ENCODE measurements around the gene TRAPPC10. TPM values are rescaled to one million over a fixed set of nuclear protein-coding genes. Genes with fewer than 3 reads are reported as not detected.
"Not testable (repeated sequence)": the region's sequence is repeated elsewhere in the genome, so short reads cannot be mapped to it uniquely, and the experiment has no call there.

Gene TRAPPC10
- total RNA-seq, 1 donor from 2014 or later = 95.3 TPM

- Mint-ChIP-seq H3K27ac (peak overlapping the region; percentile 98), H3K27me3 (ENCODE audit: insufficient read depth) (no peaks in the 10 kb centered on the region), H3K36me3 (ENCODE audit: low read depth) (peaks cover 84% of the 10 kb centered on the region), H3K9me3 (no peaks in the 10 kb centered on the region), H3K4me1 (ENCODE audit: low read depth) (peaks cover 95% of the 10 kb centered on the region), H3K4me3 (peak overlapping the region; percentile 86)
- intact Hi-C loops (cut with micrococcal nuclease) = loop anchor here (2.0 kb wide), 1 partner anchor 61 kb away; no protein-coding TSS in a partner anchor
- no peak for DNase-seq (ENCODE audit: low spot score)
Observed at GRCh38 chr21:44085491-44086321, 73.6 kb downstream of the TRAPPC10 start.

GRCh38 chr21:44086636-44087425 is 74.7 kb downstream of the TRAPPC10 start:
- H3K4me3 Mint-ChIP-seq = peak overlapping the region; percentile 86
- no peak for DNase-seq (ENCODE audit: low spot score)
- H3K36me3 Mint-ChIP-seq (ENCODE audit: low read depth) = peaks cover 75% of the 10 kb centered on the region
- H3K27ac Mint-ChIP-seq = peak overlapping the region; percentile 98
- intact Hi-C loops (cut with micrococcal nuclease) = no loop called here
- H3K9me3 Mint-ChIP-seq = no peaks in the 10 kb centered on the region
- H3K4me1 Mint-ChIP-seq (ENCODE audit: low read depth) = peaks cover 85% of the 10 kb centered on the region
- no peaks in the 10 kb centered on the region for H3K27me3 Mint-ChIP-seq (ENCODE audit: insufficient read depth)

GRCh38 chr21:44087426-44088400 is 75.6 kb downstream of the TRAPPC10 start:
- Mint-ChIP-seq H3K4me1 (ENCODE audit: low read depth) (peaks cover 76% of the 10 kb centered on the region), H3K36me3 (ENCODE audit: low read depth) (peaks cover 73% of the 10 kb centered on the region), H3K4me3 (peak overlapping the region; percentile 46), H3K27me3 (ENCODE audit: insufficient read depth) (no peaks in the 10 kb centered on the region), H3K27ac (peak overlapping the region; percentile 77), H3K9me3 (no peaks in the 10 kb centered on the region)
- intact Hi-C loops (cut with micrococcal nuclease) = no loop called here
- no peak for DNase-seq (ENCODE audit: low spot score)

GRCh38 chr21:44088401-44088780 is 76.3 kb downstream of the TRAPPC10 start:
- peaks cover 66% of the 10 kb centered on the region for H3K36me3 Mint-ChIP-seq (ENCODE audit: low read depth)
- H3K9me3 Mint-ChIP-seq = no peaks in the 10 kb centered on the region
- intact Hi-C loops (cut with micrococcal nuclease) = no loop called here
- H3K4me3 Mint-ChIP-seq = peak overlapping the region; percentile 33
- H3K4me1 Mint-ChIP-seq (ENCODE audit: low read depth) = peaks cover 69% of the 10 kb centered on the region
- H3K27me3 Mint-ChIP-seq (ENCODE audit: insufficient read depth) = no peaks in the 10 kb centered on the region
- peak overlapping the region; percentile 87 for H3K27ac Mint-ChIP-seq
- DNase-seq (ENCODE audit: low spot score) = no peak

- Mint-ChIP-seq H3K36me3 (ENCODE audit: low read depth) (peaks cover 70% of the 10 kb centered on the region), H3K4me1 (ENCODE audit: low read depth) (peaks cover 66% of the 10 kb centered on the region), H3K4me3 (peak overlapping the region; percentile 61), H3K27me3 (ENCODE audit: insufficient read depth) (no peaks in the 10 kb centered on the region), H3K9me3 (no peaks in the 10 kb centered on the region), H3K27ac (peak overlapping the region; percentile 87)
- intact Hi-C loops (cut with micrococcal nuclease) = no loop called here
- DNase-seq (ENCODE audit: low spot score) = peak; percentile 39
Observed at GRCh38 chr21:44089001-44089911, 77.1 kb downstream of the TRAPPC10 start.

- no peaks in the 10 kb centered on the region for H3K9me3 Mint-ChIP-seq
- H3K4me1 Mint-ChIP-seq (ENCODE audit: low read depth) = peaks cover 55% of the 10 kb centered on the region
- H3K36me3 Mint-ChIP-seq (ENCODE audit: low read depth) = peaks cover 64% of the 10 kb centered on the region
- peak overlapping the region; percentile 87 for H3K27ac Mint-ChIP-seq
- H3K4me3 Mint-ChIP-seq = peak overlapping the region; percentile 66
- intact Hi-C loops (cut with micrococcal nuclease) = no loop called here
- no peaks in the 10 kb centered on the region for H3K27me3 Mint-ChIP-seq (ENCODE audit: insufficient read depth)
- no peak for DNase-seq (ENCODE audit: low spot score)
Observed at GRCh38 chr21:44090325-44090724, 78.2 kb downstream of the TRAPPC10 start.

- no peak overlapping the region for H3K27ac Mint-ChIP-seq
- H3K4me3 Mint-ChIP-seq = no peak overlapping the region
- DNase-seq (ENCODE audit: low spot score) = no peak
- peaks cover 38% of the 10 kb centered on the region for H3K4me1 Mint-ChIP-seq (ENCODE audit: low read depth)
- H3K9me3 Mint-ChIP-seq = no peaks in the 10 kb centered on the region
- peaks cover 50% of the 10 kb centered on the region for H3K36me3 Mint-ChIP-seq (ENCODE audit: low read depth)
- H3K27me3 Mint-ChIP-seq (ENCODE audit: insufficient read depth) = no peaks in the 10 kb centered on the region
- intact Hi-C loops (cut with micrococcal nuclease) = no loop called here
Observed at GRCh38 chr21:44092211-44092610, 80.1 kb downstream of the TRAPPC10 start.

- intact Hi-C loops (cut with micrococcal nuclease) = no loop called here
- Mint-ChIP-seq H3K4me1 (ENCODE audit: low read depth) (peaks cover 24% of the 10 kb centered on the region), H3K9me3 (no peaks in the 10 kb centered on the region), H3K4me3 (no peak overlapping the region), H3K36me3 (ENCODE audit: low read depth) (peaks cover 34% of the 10 kb centered on the region), H3K27me3 (ENCODE audit: insufficient read depth) (no peaks in the 10 kb centered on the region), H3K27ac (peak overlapping the region; percentile 47)
- no peak for DNase-seq (ENCODE audit: low spot score)
Observed at GRCh38 chr21:44093761-44094160, 81.7 kb downstream of the TRAPPC10 start.

GRCh38 chr21:44094832-44095231 is 82.7 kb downstream of the TRAPPC10 start:
- intact Hi-C loops (cut with micrococcal nuclease) = no loop called here
- peaks cover 24% of the 10 kb centered on the region for H3K36me3 Mint-ChIP-seq (ENCODE audit: low read depth)

GRCh38 chr21:44098507-44098906 is 86.4 kb downstream of the TRAPPC10 start:
- H3K4me3 Mint-ChIP-seq; H3K4me1 Mint-ChIP-seq (ENCODE audit: low read depth); H3K27me3 Mint-ChIP-seq (ENCODE audit: insufficient read depth); H3K27ac Mint-ChIP-seq; intact Hi-C loops (cut with micrococcal nuclease); H3K9me3 Mint-ChIP-seq; DNase-seq (ENCODE audit: low spot score); H3K36me3 Mint-ChIP-seq (ENCODE audit: low read depth): not testable (repeated sequence)

More at GRCh38 chr21:44094832-44095231, 82.7 kb downstream of the TRAPPC10 start:
- peaks cover 14% of the 10 kb centered on the region for H3K4me1 Mint-ChIP-seq (ENCODE audit: low read depth)
- no peaks in the 10 kb centered on the region for H3K9me3 Mint-ChIP-seq
- no peaks in the 10 kb centered on the region for H3K27me3 Mint-ChIP-seq (ENCODE audit: insufficient read depth)
- no peak for DNase-seq (ENCODE audit: low spot score)
- H3K4me3 Mint-ChIP-seq = no peak overlapping the region
- H3K27ac Mint-ChIP-seq = no peak overlapping the region

GRCh38 chr21:44098964-44099363 is 86.9 kb downstream of the TRAPPC10 start:
- H3K36me3 Mint-ChIP-seq (ENCODE audit: low read depth); H3K27ac Mint-ChIP-seq; intact Hi-C loops (cut with micrococcal nuclease); DNase-seq (ENCODE audit: low spot score); H3K27me3 Mint-ChIP-seq (ENCODE audit: insufficient read depth); H3K4me1 Mint-ChIP-seq (ENCODE audit: low read depth); H3K9me3 Mint-ChIP-seq; H3K4me3 Mint-ChIP-seq: not testable (repeated sequence)
